Progenitor cell of endocrine pancreas (in vitro differentiated cells): ENCODE results near the gene PIF1. TPM values are rescaled to one million over a fixed set of nuclear protein-coding genes. Genes with fewer than 3 reads are reported as not detected.

Source experiments
- DNase-seq: peaks from one replicate; pipeline ENCODE4 v3.0.0; 2021; ENCODE audit warnings: low spot score; ENCODE audit not compliant: unreplicated experiment
- H3K27ac Mint-ChIP-seq: 2 replicates; pipeline ENCODE4 v1.8.0; 2021; ENCODE audit warnings: mild to moderate bottlenecking, moderate library complexity, mixed read lengths
- H3K27me3 Mint-ChIP-seq: 2 replicates; pipeline ENCODE4 v1.8.0; 2021; ENCODE audit warnings: mixed read lengths
- H3K36me3 Mint-ChIP-seq: 2 replicates; pipeline ENCODE4 v1.8.0; 2022; ENCODE audit warnings: mixed read lengths; ENCODE audit not compliant: insufficient read depth
- H3K4me1 Mint-ChIP-seq: 2 replicates; pipeline ENCODE4 v1.8.0; 2021; ENCODE audit warnings: low read depth, mixed read lengths
- H3K4me3 Mint-ChIP-seq: 2 replicates; pipeline ENCODE4 v1.8.0; 2021; ENCODE audit warnings: low read depth, mild to moderate bottlenecking, moderate library complexity, mixed read lengths
- H3K9me3 Mint-ChIP-seq: 2 replicates; pipeline ENCODE4 v1.8.0; 2021; ENCODE audit warnings: low read depth, mixed read lengths
- total RNA-seq: library from RNA; stranded (reverse); gene quantifications from 2 replicates; pipeline ENCODE4 v1.2.1, GENCODE V29; 2021
- TF ChIP-seq, protein P1 (sequence below): fragments of 200-600 bp; sonication (generic); IDR thresholded peaks from one replicate; pipeline ENCODE4 v1.5.0; 2021; ENCODE audit warnings: antibody characterized with exemption, mild to moderate bottlenecking; ENCODE audit not compliant: unreplicated experiment

The PIF1 gene
- total RNA-seq, 1 donor from 2014 or later: 19.6 TPM

GRCh38 chr15:64770626-64771025 is 54.8 kb downstream of the PIF1 start:
- DNase-seq: no peak
- Mint-ChIP-seq H3K9me3 (no peaks in the 10 kb centered on the region), H3K27me3 (no peaks in the 10 kb centered on the region), H3K27ac (no peak overlapping the region), H3K4me3 (no peak overlapping the region), H3K36me3 (no peaks in the 10 kb centered on the region), H3K4me1 (peaks cover 11% of the 10 kb centered on the region)
- TF ChIP-seq, protein P1, sequence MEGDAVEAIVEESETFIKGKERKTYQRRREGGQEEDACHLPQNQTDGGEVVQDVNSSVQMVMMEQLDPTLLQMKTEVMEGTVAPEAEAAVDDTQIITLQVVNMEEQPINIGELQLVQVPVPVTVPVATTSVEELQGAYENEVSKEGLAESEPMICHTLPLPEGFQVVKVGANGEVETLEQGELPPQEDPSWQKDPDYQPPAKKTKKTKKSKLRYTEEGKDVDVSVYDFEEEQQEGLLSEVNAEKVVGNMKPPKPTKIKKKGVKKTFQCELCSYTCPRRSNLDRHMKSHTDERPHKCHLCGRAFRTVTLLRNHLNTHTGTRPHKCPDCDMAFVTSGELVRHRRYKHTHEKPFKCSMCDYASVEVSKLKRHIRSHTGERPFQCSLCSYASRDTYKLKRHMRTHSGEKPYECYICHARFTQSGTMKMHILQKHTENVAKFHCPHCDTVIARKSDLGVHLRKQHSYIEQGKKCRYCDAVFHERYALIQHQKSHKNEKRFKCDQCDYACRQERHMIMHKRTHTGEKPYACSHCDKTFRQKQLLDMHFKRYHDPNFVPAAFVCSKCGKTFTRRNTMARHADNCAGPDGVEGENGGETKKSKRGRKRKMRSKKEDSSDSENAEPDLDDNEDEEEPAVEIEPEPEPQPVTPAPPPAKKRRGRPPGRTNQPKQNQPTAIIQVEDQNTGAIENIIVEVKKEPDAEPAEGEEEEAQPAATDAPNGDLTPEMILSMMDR: no peak

DNA sequence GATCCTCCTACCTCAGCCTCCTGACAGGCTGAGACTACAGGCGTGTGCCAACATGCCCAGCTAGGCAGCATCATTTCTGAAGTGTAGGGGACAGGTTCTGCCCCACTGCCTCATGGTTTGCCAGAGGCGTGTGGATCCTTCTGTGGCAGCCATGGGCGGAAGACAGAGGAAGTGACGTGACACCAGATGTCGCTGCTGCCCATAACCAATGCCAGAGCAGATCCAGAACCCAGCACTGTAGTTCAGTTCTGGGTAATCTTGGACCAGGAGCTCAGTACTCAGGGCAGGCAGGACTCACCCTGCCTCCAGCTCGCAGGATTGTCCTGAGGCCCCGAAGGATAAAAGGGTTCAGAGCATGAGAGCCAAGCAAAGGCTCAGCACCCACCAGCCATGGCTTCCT is 58.2 kb downstream of the PIF1 start:
- H3K27me3 Mint-ChIP-seq: no peaks in the 10 kb centered on the region
- no peaks in the 10 kb centered on the region for H3K9me3 Mint-ChIP-seq
- DNase-seq: no peak
- no peaks in the 10 kb centered on the region for H3K36me3 Mint-ChIP-seq
- TF ChIP-seq, protein P1: no peak
- peaks cover 11% of the 10 kb centered on the region for H3K4me1 Mint-ChIP-seq
- H3K4me3 Mint-ChIP-seq: no peak overlapping the region
- H3K27ac Mint-ChIP-seq: no peak overlapping the region

- H3K4me1 Mint-ChIP-seq: peaks cover 11% of the 10 kb centered on the region
- H3K36me3 Mint-ChIP-seq: no peaks in the 10 kb centered on the region
- TF ChIP-seq, protein P1: no peak
- H3K27me3 Mint-ChIP-seq: no peaks in the 10 kb centered on the region
- H3K27ac Mint-ChIP-seq: no peak overlapping the region
- no peak overlapping the region for H3K4me3 Mint-ChIP-seq
- H3K9me3 Mint-ChIP-seq: no peaks in the 10 kb centered on the region
- DNase-seq: no peak
Measured at GRCh38 chr15:64766058-64766457, 59.4 kb downstream of the PIF1 start.

Other genes with a start within 250 kb of the PIF1 start
- gene RBPMS2, start 50.1 kb downstream of the PIF1 start, total RNA-seq: 37.5 and 39.8 TPM in 2 replicates
- 9.1 and 9.6 TPM in 2 replicates for gene PLEKHO2, start 16.3 kb upstream of the PIF1 start, total RNA-seq
- gene ANKDD1A, start 86.3 kb upstream of the PIF1 start, total RNA-seq: 1.4 and 2.0 TPM in 2 replicates
- gene SPG21, start 164.3 kb upstream of the PIF1 start, total RNA-seq: 101 and 103 TPM in 2 replicates
- gene MTFMT, start 204.0 kb upstream of the PIF1 start, total RNA-seq: 14.0 and 19.4 TPM in 2 replicates
- gene SLC51B, start 219.7 kb upstream of the PIF1 start, total RNA-seq: not detected in 2 replicates
- 0.38 and 0.40 TPM in 2 replicates for gene RASL12, start 242.3 kb upstream of the PIF1 start, total RNA-seq